Stimulated activated CD8-positive, alpha-beta memory T cell treated with anti-CD3 and anti-CD28 coated beads, Interleukin-7, amount 100 ng/mL, for 1 hour (primary cell): ENCODE measurements around the gene SYNGR1.

Experiments
- DNase-seq, 2 donors: peaks; one replicate each; pipeline ENCODE4 v3.0.0-alpha.2; 2020; ENCODE audit warnings: low read depth in 2 of 2

Gene SYNGR1

DNA sequence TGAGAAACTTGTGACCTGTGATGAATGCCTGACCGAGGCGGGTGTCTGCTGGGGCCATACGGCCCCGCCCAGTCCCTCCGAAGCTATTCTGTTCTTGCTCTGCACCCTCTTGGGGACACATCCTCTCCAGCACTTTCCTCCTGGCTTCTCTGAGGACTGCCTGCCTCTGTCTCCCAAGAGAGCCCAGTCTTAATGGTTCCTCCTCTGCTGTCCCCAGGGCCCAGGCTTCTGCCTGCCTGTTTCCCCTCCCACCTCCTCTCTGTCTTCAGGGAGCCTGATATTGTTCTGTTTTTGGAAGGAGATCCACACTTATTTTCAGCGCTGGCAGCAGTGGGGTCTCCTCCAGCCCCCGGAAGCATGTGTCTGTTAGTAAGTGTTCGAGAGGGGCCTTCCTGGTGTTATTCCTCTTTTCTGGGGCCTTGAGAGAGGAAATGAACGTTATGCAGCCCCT, 18.7 kb downstream of the SYNGR1 start:
- no peak for DNase-seq

DNA sequence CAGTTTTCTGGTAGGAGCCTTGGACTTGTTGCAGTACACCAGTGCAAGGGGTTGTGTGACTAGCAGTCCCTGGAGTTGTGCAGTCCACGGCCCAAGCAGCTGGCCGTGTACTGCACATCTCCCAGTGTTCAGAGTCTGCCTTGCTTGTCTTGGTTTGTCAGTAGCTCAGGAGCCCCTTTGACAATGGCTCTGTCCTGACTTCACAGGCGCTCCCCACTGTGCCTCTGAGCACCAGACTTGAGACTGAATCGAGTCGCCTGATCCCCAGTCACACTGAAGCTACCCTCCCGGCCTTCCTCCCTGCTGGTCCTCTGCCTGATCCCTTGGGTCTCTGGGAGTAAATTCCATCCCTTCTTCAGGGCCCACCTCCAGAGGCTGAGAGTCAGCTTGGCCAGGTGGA, 19.4 kb downstream of the SYNGR1 start:
- no peak for DNase-seq

DNA sequence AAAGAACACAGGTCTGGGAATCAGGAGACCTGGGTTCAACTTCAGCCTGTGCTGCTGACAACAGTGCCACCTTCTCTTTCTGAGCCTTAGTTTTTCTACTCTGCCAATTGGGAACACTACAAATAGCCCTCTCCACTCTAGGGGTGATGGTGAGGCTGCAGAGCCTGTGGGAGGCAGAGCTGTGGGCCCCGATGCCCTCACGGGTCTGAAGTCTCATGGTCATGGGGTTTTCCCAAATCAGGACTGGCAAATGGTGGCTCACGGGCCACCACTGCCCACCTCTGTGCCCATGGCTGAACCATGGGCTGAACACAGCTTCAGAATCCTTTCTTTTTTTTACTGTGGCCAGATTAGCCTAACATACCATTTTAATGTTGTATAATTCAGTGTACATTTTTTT, 19.8 kb downstream of the SYNGR1 start:
- no peak for DNase-seq

DNA sequence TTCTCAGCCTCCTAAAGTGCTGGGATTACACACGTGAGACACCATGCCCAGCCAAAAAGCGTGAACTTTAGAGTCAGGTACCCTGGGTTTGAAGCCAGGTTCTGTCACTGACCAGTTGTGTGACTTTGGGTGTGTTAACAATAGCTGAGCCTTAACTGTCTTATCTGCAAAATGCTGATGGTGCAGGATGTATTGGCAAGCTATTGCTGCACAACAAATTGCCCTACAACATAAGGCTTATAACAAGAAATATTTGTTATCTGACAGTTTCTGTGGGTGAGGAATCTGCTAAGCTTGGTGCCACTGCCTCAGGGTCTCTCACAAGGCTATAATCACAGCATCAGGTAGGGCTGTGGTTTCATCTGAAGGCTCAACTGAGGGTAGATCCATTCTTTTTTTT, 21.9 kb downstream of the SYNGR1 start:
- no peak for DNase-seq

DNA sequence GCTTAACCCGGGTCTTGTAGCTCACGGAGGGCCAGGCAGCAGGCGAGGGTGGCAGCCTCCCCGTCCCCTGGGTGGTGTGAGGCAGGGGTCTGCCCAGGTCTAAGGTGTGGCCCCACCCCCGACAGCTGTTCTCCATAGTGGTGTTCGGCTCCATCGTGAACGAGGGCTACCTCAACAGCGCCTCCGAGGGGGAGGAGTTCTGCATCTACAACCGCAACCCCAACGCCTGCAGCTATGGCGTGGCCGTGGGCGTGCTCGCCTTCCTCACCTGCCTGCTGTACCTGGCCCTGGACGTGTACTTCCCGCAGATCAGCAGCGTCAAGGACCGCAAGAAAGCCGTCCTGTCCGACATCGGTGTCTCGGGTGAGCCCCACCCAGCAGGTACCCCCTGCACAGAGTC, 24.4 kb downstream of the SYNGR1 start:
- no peak for DNase-seq

DNA sequence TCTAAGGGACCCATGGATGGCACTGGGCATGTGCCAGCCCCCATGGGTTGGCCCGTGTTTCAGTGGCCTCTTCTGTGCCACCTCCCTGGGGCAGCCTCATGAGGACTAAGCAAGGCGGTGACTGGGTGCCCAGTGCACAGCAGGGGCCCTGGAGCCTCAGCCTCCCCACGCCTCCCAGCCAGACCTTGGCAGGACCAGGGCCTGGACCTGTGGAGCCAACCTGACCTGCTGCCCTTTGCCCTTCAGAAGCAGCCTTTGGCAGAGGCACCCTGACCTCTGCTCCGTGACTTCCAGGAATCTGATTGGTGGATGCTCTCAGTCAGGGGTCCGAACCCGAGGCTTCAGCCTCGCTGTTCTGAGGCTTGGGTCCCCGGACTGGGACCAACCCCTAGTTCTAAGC, 25.0 kb downstream of the SYNGR1 start:
- DNase-seq = no peak

DNA sequence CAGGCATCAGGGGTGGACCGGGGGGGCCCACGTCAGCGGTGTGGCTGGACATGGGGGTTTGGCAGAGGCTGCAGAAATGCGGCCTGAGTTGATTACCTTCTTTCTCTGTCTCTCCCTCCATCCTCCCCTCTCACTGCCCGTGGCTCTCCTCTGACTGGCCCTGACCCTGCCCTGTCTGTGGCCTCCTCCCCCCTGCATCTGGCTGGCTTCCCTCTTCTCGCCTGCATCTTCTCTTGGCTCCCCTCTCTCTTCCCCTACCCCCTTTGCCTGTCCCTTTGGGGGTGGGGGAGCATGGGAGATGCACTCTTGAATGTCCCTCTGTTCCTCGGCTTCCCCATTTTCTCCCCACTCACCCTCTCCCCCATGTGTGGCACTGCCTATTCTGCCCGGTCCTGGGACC, 25.9 kb downstream of the SYNGR1 start:
- no peak for DNase-seq

DNA sequence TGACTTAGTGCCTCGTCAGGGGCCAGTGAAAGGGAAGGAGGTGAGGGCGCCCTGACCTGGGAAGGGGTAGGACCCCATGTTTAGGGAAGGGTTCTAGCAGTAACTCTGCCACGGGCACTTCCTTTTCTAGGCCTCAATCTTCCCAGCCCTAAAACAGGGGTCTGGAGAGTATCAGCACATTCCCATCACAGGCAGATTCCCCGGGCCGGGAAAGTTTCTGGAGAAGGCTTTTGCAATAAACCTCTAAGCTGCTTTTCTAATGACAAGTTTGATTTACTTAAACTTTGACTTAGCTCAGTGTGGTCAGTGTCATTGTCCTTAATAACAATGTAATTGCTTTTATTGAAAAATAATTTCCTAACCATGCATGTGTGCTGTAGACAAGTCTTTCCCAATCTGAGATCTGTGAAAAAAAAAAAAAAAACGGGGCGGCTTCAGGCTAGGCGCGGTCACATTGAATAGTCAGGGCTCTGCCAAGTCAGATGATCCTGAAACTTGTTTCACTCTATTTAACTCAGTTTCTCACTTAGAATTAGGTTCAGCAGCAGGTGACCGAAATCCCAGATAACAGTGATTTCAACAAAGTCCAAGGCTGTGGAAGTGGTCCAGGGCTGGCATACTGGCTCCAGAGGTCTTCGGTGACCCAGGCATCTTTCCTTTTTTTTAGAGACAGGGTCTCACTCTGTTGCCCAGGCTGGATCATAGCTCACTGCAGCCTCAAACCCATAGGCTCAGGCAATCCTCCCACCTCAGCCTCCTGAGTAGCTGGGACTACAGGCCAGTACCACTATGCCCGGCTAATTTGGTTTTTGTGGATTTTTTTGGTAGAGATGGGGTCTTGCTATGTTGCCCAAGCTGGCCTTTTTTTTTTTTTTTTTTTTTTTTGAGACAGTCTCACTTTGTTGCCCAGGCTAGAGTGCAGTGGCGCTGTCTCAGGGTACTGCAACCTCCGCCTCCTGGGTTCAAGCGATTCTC, 30.3 kb downstream of the SYNGR1 start:
- DNase-seq = no peak

DNA sequence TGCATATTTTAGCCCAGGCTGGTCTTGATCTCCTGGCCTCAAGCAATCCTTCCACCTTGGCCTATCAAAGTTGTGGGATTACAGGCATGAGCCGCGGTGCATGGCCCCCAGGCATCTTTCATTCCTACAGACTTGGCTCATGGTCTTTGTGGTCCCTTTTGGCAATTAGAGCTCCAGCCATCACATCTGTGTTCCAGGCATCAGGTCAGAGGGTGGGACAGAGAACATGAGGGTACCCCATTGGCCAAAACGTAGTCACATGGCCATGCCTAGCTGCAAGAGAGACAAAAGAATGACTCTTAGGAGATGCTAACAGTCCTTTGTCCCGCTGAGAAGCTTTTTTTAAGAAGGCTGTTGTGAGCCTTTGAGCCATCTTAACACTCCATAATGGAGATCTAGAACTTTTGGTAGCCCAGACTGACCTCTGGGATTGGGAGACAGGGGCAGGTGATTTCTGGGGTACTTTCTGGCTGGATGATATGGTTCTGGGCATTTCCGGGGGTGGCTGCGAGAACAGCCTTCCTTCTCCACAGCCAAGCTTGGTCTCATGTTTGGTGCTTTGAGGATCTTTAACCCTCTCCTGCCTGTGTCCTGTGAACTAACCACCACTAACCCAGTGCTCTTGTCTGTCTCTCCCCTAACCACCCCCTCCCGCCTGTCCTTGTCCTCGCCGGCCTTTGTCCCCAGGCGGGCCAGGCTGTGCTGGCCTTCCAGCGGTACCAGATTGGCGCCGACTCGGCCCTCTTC, 31.4 kb downstream of the SYNGR1 start:
- DNase-seq = no peak

DNA sequence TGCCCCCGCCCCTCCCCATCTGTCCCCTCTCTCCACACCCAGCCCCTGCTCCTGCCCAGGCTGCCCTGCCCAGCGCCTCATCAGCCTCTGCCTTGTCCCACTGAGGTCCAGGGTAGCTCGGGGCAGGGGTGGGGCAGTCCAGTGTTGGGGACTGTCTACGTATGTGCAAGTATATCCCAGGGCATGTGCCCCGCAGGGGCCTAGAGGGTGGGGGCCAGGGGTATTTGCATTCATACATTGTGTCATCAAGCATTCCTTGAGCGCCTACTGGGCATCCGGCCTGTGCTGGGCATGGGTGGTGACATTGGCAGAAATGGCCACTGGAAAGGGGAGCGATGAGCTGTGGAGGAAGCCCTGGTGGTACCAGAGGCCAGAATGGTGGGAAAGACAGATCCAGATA, 32.1 kb downstream of the SYNGR1 start:
- DNase-seq = no peak

DNA sequence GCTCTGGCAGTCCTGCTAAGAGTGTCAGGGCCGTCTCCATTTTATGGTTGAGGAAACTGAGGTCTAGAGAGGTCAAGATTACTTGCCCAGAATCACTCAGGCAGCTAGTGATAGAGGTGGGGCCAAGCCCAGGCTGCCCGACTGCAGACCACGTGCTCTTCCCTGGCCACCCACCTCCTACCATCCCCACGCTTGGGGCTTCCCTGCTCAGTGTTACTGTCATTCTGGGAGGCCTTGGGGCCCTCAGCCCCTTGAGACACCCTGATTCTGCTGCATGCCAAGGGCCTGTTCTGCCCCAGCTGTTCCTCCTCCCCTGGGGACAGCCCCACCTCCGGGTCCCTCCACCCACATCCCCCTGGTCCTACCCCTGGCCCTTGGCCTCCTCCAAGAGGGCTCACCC, 32.6 kb downstream of the SYNGR1 start:
- no peak for DNase-seq

DNA sequence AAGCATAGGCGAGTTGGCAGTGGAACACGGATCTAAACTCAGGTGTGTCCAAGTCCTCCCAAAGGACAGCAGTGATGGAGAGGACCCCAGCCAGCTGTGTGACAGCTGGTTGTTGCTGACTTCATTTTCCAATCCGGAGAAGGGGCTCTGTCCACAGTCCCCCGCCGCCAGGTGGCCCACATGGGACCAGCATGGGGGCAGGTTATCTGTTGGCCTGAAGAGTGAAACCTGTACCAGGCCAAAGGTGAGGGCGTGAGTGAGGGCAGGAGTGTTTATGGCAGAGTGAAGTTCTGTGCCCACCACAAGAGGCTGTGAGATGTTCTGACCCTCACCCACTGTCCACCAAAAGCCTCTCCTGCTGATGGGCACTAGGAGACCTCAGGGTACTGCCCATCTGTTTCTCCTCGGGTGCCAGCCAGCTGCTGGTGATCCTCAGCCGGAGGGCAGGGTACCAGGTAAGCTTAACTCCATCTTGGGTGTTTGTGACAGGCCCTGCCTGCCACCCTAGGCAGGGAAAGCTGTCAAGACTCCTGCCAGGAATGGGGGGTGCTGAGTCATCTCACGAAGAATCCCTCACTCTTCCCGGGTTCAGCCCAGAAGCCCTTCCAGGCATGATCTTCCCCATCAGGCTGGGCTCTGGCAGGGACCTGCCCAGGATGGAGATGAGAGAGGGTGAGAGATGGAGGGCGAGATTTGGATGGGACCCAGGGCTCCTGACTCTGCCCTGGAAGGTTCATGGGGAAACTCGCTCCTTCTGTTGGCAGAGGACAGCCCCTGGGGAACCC, 34.2 kb downstream of the SYNGR1 start:
- no peak for DNase-seq

DNA sequence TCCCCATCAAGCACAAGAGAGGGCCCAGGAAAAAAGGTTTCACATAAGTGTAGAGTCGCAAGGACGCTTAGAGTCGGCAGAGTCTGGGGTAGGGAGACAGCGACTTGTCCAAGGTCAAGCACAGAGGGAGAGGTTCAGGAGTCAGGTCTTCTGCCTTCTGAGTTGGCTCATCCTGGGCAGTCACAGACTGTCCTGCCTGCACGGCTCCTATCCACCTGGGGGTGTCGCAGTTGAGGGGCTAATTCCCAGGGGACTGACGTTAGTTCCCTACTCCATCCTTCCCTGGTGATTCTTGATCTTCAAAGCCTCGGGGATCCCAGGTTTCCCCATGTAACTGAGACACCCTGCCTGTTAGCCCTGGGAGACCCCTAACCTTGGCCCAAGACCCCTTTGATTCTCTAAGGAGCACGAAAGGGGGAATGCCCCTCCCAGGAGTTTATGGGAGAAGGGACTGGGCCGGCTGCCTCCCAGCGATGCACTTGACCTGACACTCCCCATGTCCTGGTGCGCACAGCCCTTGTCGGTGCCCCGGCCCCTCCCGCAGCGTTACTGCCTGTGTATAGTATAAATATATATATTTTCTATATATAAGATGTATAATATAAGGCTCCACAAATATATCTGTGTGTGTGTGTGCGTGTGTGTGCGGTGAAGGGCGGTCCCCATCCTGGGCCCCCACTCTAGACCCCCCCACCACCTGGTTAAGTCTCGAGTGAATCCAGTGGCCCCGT, 35.1 kb downstream of the SYNGR1 start:
- DNase-seq = no peak

DNA sequence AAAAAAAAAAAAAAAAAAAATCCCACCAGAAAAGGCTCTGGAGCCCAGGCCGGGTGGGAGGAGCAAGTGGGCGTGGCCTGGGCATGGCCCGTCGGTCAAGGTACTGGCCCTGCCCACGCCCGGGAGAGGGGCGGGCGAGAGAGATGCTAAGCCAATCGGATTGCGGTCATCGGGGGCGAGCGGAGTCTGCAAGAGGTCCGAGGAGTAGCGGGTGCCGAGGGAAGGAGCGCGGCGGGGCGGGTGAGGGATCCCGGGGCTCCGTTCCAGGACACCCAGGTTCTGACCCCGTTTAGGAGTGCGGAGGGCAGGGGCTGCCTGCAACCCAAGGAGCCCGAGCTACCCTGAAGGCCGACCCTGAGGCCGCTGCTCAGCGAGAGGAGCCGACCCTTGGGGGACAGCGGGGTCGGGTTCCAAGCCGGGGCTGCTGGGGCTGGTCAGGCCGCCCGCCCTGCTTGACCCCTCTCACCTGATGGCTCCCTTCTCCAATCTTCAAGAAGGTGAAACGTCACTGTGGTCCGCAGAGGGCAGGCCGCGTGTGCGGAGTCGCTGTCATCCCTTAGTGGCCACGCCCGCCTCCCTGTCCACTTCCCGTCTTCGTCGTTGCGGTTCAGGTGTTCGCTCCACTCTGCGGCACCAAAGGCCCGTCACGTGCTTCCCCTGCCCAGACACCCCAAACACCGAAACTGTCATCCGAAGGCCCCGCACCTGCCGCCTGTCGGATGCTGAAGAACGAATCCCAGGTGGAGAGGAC, 38.6 kb downstream of the SYNGR1 start:
- DNase-seq = peak; percentile 46 to 56

DNA sequence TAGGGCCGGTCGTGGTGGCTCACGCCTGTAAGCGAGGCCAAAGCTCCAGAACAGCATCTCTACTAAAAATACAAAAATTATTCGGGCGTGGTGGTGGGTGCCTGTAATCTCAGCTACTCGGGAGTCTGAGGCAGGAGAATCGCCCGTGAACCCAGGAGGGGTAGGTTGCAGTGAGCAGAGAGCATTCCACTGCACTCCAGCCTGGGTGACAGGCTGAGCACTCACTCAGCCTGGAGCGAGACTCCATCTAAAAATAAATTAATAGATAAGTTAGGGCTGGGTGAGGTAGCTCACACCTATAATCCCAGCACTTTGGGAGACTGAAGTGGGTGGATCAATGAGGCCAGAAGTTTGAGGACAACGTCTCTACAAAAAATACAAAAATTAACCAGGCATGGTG, 39.6 kb downstream of the SYNGR1 start:
- no peak for DNase-seq

DNA sequence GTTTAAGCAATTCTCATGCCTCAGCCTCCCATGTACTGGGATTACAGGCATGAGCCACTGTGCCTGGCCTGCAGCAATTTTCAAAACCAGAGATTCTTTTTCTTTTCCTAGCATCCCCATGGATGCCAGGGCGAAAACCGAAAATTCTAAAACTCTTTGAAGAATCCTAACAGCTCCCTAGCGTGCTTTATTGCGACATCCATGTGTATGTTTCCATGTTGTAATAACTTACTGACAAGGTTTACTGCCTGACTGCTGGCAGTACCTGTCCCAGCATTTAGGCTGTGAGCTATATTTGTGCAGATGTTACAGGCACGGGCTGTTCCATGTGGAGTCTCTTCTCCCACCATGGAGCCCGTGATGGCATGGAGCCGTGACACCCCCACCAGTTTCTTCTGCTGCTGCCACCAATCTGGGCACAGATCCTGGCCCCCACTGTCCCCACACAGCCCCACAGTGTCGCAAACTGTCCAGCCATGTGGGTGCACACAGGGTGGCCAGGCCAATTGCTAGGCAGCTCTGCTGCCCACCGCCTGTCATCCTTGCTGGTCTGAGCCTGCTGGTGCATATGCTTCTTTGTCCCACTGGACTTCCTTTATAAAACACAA, 42.7 kb downstream of the SYNGR1 start:
- DNase-seq = no peak

DNA sequence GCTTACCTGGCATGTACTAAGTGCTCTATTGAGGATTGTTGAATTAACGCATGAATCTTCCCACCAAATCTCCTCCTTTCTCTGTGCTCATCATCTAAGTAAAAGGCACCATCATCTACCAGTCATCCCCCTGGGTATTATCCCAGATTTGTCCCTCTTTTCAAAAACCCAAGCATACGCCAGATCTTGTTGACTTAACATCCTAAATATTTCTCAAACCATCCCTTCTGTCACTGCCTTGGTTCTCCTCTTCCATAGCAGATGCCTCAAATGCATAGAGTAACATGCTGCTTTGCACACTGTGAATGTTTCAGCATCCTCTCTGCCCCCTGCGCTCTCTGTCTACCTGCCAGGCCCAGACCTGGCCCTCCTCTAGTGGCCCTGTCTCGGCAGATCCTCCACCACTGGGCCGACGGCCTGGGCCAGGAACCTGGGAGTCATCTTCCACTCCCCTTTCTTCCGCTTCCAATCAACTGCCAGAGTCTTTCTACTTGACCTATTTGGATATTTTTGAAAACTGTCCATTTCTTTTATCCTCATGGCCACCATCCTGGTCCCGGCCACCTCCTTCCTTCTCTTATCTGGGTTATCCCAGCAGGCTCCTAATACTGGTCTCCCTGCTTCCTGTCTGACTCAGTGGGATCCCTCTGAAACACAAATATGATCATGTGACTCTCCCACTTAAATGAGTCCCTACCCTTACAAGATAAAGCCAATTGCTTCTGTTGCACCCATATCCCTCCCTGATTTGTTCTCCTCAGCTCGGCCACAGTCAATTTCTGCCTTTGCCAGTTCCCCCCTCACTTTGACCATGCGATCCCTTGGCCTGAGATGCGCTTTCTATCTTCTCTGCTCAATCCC, 46.4 kb downstream of the SYNGR1 start:
- no peak for DNase-seq

DNA sequence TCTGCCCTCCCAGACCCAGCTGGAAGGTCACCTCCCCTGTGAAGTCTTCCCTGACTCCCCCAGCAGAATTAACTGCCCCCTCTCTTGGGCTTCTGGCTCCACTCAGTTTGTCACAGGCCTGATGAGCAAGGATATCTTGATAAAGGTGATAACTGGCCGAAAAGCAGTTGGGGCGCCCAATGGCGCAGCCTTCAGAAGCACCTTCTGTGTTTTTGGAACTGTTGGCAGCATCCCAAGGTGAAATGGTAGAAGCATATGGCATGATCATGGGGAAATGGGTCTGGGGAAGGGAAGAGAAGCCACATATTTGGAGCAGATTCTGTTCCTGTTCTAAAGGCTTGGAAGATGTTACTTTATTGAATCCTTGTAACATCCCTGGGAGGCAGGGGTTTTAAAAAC, 47.0 kb downstream of the SYNGR1 start:
- DNase-seq = no peak

DNA sequence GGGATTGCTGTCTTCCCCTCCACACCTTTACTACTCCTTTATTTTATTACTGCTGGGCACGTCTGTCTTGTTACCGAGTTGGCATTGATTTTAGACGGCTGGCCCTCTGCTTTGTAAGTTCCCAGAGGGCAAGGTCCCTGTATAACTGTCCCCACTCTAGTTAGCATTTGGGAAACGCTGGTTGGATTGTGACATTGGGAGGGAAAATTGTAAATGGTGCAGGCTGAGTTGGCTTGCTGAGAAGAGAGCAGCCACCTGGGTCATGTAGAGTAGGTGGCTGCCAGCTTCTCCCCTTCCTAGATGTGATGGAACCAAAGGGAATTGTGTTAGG, 51.5 kb downstream of the SYNGR1 start:
- DNase-seq = no peak
